GM18951 (cell line): ENCODE measurements around the gene ALDH6A1.
"Not testable (repeated sequence)": the region's sequence is repeated elsewhere in the genome, so short reads cannot be mapped to it uniquely, and the experiment has no call there.

Experiments used
- POLR2A ChIP-seq: IDR thresholded peaks from 4 replicates; pipeline ENCODE4 v1.6.1; 2011; ENCODE audit warnings: mild to moderate bottlenecking; ENCODE audit not compliant: insufficient read length, insufficient read depth; ENCODE audit errors: extremely low read depth
- in situ Hi-C: fragments of 300-500 bp; cut with MboI; formaldehyde crosslinking; loops from one replicate; pipeline ENCODE4 v1.12.0; 2022; ENCODE audit warnings: low sequenced_read_pairs, mixed read lengths, inconsistent platforms; ENCODE audit not compliant: unreplicated experiment

The ALDH6A1 gene

DNA sequence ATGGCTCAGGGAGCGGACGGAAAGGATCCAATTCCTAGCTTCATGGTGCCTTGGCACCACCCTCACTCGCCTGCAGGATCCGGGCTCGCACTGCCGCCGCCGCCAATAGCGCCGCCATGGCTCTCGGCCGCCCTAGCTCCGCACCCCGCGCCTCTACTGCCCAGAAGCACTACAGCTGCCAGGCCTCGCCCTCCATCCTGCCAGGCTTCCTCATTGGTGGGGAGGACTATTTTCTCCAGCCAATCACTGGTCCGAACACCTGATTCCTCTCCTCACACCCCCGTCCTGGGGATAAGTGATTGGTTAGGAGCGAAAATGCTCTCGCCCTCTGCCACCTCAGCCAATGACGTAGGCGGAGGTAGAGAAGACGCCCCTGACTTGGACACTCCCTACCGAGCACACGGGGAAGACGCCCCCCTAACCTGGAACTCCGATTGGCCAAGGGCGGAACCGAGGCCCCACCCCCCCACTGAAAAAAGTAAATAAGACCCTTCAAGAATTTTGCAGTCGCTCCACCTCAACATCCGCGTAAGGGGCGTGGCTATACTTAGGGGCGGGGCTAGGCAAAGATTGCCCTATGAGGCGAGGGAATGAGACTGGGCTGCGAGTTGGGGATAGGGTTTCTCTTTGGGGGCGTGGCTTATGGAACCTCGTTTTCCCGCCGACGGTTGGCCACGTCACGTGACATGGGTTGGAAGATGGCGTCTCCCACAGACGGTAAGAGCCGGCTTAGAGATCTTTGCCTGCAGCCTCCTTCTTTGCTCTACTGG, at the start of gene ALDH6A1, which contains the start of gene LIN52:
Gene ALDH6A1 (minus strand): TSS at position 177 of the 770 bp plus-strand sequence. CDS start 59 bp downstream, at position 118.
Gene LIN52 (plus strand): TSS at position 680 of the 770 bp plus-strand sequence. CDS start 19 bp downstream, at position 699.
- peak; percentile 69 for TF ChIP-seq POLR2A
- in situ Hi-C loops: no loop called here

- no peak for TF ChIP-seq POLR2A
- in situ Hi-C loops: no loop called here
Observed at GRCh38 chr14:74127634-74128033, 43.4 kb upstream of the ALDH6A1 start.

DNA sequence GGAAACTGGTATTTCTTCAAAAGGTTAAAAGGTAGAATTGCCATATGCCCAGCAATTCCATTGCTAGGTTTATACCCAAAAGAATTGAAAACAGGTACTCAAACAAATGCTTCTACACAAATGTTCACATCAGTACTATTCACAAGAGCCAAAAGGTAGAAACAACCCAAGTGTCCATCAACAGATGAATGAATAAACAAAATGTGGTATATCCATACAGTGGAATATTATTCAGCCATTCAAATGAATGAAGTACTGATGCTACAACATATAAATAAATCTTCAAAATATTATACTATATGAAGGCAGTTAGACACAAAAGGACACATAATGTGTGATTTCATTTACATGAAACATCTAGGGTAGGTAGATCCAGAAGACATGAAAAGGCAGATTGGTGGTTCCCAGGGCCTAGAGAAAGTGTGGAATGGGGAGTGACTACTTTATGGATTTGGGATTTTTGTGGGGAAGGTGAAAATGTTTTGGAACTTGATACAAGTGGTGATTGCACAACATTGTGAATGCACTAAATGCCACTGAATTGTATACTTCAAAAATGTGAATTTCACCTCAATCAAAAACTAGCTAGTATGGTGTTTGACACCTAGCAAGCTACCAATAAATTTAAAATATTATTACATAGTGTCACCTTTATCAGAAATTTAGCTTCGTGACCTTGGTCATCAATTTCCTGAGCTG, 42.2 kb upstream of the ALDH6A1 start:
- TF ChIP-seq POLR2A: no peak
- in situ Hi-C loops: no loop called here

DNA sequence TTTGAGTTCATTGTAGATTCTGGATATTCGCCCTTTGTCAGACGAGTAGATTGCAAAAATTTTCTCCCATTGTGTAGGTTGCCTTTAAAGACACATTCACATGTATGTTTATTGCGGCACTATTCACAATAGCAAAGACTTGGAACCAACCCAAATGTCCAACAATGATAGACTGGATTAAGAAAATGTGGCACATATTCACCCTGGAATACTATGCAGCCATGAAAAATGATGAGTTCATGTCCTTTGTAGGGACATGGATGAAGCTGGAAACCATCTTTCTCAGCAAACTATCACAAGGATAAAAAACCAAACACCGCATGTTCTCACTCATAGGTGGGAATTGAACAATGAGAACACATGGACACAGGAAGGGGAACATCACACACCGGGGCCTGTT, 41.2 kb upstream of the ALDH6A1 start:
- in situ Hi-C loops: not testable (repeated sequence)

DNA sequence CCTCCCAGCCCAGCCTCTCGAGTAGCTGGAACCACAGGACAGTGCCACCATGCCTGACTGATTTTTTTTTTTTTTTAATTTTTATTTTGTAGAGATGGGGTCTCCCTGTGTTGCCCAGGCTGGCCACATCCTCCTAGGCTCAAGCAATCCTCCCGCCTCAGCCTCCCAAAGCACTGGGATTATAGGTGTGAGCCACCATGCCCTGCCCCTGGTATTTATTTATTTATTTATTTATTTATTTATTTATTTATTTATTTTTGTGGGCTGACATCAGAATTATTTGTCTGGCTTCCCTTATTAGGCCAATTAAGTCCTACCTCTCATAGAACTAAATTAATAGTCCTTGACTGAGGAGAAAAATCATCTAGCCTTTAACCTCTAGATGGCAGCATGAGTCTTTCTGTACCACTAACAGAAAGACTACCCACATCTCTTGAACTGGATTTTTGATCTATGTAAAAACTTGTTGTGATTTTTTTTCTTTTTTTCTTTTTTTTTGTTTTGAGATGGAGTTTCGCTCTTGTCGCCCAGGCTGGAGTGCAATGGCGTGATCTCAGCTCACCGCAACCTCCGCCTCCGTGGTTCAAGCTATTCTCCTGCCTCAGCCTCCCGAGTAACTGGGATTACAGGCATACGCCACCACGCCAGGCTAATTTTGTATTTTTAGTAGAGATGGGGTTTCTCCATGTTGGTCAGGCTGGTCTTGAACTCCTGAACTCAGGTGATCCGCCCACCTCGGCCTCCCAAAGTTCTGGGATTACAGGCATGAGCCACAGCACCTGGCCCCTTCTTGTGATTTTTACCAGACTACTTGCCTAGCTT, 27.4 kb upstream of the ALDH6A1 start:
- in situ Hi-C loops: not testable (repeated sequence)

GRCh38 chr14:74109369-74109768, 25.1 kb upstream of the ALDH6A1 start:
- in situ Hi-C loops: loop anchor here (5.0 kb wide), 1 partner anchor 138 kb away; no protein-coding TSS in a partner anchor
- no peak for TF ChIP-seq POLR2A

GRCh38 chr14:74105381-74105780, 21.1 kb upstream of the ALDH6A1 start:
- in situ Hi-C loops: loop anchor here (5.0 kb wide), 1 partner anchor 142 kb away; no protein-coding TSS in a partner anchor
- no peak for TF ChIP-seq POLR2A

GRCh38 chr14:74089251-74090020, 5.2 kb upstream of the ALDH6A1 start:
- in situ Hi-C loops: no loop called here

DNA sequence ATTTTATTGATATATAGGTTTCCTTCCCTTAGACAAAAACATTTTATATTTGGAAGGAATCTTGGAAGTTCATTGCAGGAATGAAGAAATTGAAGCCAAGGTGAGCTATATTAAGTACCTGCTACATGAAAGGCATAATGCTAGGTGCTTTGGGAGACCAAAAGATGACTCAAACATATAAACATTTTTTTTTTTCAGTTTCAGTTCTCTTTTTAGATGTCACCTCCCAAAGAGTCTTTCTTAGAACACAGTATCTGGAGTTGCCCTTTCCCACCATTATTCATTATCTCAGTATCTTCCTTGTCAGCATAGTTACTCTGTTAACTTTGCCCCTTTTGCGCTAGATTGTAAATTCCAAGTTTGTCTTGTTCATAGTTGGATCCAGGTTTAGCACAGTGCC, 1.6 kb upstream of the ALDH6A1 start:
- in situ Hi-C loops: no loop called here
- TF ChIP-seq POLR2A: no peak

More at GRCh38 chr14:74089251-74090020, 5.2 kb upstream of the ALDH6A1 start:
- no peak for TF ChIP-seq POLR2A

DNA sequence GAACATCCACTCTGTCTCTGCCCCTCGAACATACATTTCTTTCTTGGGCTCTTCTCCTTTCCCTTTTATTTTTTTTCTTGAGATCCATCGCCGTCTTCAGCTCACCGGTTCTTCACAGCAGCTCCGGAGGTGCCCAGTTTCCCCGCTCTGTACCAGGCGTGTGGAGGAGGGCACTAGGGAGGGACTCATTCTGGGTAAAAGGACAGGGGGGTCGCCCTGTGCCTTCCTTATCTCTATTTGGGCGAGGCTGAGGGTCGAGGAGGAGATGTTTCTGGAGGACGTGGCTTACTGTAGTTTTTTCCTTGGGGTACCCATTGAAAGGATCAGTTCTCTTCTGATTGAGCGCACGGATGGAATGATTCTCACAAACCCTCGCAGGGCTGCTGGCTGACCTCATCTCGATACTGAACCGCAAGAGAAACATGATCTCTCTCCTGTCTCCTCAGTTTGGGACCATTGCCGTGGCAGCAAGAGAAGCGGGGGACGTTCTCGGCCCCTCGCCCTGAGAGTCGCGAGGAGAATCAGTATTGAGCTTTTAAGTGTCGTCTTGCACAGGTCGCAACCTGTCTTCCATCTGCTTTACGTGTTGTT, 889 bp upstream of the ALDH6A1 start:
- in situ Hi-C loops: no loop called here
- TF ChIP-seq POLR2A: no peak

GRCh38 chr14:74083784-74084276, 423 bp downstream of the ALDH6A1 start:
- in situ Hi-C loops: no loop called here
- no peak for TF ChIP-seq POLR2A

- in situ Hi-C loops: no loop called here
- no peak for TF ChIP-seq POLR2A
Observed at GRCh38 chr14:74083161-74083560, 1.1 kb downstream of the ALDH6A1 start.

GRCh38 chr14:74081491-74081890, 2.8 kb downstream of the ALDH6A1 start:
- TF ChIP-seq POLR2A: no peak
- in situ Hi-C loops: no loop called here
